ENCODE measurements around the gene MRPL53.

Gene MRPL53

DNA sequence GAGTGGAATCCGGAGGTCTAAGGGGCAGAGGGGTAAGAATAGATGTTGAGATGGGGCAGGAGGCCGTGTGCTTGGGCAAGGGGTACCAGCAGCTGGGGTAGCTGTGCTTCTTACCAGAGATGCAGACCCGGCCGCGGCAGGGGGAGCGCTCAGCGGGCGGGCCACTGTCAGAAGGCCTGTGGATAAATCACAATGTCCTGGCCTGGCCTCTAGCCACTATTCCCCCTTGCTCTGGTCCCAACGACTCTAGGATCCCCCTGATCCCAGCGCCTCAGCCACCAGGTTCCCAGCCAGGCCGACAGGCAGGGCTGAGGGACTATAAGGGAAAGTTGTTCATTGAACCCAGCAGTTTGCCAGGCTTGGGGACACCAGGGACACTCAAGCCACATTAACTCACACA is 42.0 kb downstream of the MRPL53 start:
- H3K4me3 ChIP-seq (ENCODE audit: low read depth, low read length): no peak overlapping the region
- TF ChIP-seq, protein P1, sequence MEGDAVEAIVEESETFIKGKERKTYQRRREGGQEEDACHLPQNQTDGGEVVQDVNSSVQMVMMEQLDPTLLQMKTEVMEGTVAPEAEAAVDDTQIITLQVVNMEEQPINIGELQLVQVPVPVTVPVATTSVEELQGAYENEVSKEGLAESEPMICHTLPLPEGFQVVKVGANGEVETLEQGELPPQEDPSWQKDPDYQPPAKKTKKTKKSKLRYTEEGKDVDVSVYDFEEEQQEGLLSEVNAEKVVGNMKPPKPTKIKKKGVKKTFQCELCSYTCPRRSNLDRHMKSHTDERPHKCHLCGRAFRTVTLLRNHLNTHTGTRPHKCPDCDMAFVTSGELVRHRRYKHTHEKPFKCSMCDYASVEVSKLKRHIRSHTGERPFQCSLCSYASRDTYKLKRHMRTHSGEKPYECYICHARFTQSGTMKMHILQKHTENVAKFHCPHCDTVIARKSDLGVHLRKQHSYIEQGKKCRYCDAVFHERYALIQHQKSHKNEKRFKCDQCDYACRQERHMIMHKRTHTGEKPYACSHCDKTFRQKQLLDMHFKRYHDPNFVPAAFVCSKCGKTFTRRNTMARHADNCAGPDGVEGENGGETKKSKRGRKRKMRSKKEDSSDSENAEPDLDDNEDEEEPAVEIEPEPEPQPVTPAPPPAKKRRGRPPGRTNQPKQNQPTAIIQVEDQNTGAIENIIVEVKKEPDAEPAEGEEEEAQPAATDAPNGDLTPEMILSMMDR (IDR thresholded peaks at IDR 0.05; ENCODE audit: borderline replicate concordance, insufficient read depth, low read depth, low read length): no peak

DNA sequence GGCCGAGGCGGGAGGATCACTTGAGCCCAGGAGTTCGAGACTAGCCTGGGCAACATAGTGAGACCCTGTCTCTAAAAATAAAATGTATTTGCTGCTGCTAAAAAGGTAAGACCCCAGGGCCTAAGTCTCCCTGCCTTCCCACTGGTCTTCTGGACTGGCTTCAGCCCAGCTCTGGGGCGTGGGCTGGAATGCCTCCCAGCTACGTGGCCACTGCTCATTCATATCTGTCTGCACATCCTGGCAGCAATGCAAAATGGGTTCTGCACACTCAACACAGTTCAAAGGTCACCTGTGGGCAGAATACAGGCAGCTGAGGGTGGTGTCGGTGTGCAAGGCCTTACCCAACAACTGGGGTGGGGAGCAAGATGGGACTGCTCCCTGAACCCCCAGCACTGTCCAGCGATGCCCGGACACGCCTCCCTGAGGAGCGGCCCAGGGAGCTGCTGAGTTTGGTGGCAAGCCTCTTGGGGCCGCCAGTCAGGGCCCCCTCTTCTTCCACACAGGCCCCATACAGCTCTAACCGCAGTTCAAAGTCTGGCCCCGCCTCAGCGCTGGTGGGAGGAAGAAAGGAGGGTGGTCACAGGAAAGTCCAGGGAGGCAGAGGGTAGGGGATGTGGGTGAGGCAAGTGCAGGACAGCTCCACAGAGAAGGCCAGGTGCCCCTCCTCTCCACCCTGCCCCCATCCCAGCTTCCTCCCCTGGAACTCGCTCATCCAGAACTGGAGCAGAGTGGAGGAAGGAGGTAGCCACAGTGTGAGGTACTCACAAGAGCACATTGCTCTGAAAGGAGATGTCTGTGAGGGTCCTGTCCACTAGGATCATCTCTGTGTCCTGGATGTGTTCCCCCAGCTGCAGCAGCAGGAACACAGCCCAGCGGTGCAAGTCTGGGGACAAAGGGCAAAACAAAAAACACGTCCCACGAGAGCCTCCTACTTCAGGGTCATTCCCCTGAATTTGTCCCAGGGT is 42.7 kb downstream of the MRPL53 start:
- H3K4me3 ChIP-seq (ENCODE audit: low read depth, low read length): no peak overlapping the region

DNA sequence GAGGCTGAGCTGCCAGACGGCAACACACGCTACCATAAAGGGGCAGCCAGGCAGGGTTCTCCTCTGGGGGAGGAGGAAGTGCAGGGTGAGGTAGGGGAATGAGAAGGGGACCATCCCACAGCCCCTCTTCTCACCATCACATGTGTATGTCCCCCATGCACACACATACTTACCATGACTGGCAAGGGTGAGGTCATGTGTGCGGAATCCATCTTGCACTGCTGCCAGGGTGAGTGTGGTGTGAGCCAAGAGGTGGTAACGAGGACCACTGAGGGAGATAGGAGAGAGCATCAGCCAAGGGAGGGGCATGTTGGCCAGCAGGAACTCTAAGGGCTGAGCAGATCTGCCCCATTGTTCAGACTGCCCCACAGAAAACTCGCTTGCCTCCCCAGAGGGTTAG is 43.8 kb downstream of the MRPL53 start:
- H3K4me3 ChIP-seq (ENCODE audit: low read depth, low read length): no peak overlapping the region
- TF ChIP-seq, protein P1 (IDR thresholded peaks at IDR 0.05; ENCODE audit: borderline replicate concordance, insufficient read depth, low read depth, low read length): no peak

More for the DNA sequence above, 42.7 kb downstream of the MRPL53 start:
- TF ChIP-seq, protein P1 (IDR thresholded peaks at IDR 0.05; ENCODE audit: borderline replicate concordance, insufficient read depth, low read depth, low read length): no peak

DNA sequence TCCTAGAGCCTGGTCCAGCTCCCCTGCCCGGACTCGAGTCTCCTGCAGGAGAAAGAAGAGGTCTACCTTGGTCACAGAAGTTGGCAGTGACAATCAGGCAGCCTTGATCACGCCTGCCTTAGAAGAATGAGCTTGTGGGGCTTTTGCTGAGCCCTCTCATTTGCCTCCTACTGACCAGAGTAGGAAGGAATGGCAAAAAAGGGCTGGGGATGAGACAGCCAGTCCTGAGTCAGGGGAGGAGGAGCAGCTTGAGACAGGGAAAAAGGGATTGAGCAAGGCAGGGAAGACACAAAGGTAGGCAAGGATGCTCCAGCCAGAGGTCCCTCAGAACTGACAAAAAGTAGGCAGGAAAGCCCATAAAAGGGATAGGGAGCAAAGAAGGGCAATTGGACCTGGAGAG is 44.9 kb downstream of the MRPL53 start:
- TF ChIP-seq, protein P1 (IDR thresholded peaks at IDR 0.05; ENCODE audit: borderline replicate concordance, insufficient read depth, low read depth, low read length): no peak

DNA sequence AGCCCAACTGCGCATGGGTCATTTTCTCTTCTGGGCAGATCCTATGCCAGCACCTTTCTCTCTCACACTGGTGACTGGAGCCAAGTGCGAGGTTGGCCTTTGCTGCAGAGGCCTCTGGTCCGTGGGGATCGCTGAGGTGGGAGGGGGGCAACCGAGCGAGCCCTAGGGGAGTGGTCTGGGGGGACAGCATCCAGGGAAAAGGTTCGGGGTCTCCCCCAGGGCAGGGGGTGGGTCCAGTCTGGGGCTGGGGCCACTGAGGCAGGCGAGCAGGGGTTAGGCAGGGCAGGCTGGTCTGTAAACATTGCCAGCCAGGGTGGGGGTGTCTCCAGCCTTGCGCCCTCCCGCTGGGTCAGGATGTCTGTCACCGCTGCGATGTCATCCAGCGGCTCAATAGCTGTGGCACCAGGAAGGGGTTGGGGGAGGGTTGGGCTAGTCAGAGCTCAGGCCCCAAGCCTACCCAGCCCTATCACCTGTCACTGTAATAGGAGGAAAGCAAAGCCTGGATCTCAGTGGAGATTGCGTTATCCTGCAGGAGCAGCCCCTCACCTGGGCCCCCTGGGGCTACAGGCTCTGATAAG is 46.2 kb downstream of the MRPL53 start:
- H3K4me3 ChIP-seq (ENCODE audit: low read depth, low read length): no peak overlapping the region
- TF ChIP-seq, protein P1 (IDR thresholded peaks at IDR 0.05; ENCODE audit: borderline replicate concordance, insufficient read depth, low read depth, low read length): no peak

More for the DNA sequence above, 44.9 kb downstream of the MRPL53 start:
- no peak overlapping the region for H3K4me3 ChIP-seq (ENCODE audit: low read depth, low read length)

DNA sequence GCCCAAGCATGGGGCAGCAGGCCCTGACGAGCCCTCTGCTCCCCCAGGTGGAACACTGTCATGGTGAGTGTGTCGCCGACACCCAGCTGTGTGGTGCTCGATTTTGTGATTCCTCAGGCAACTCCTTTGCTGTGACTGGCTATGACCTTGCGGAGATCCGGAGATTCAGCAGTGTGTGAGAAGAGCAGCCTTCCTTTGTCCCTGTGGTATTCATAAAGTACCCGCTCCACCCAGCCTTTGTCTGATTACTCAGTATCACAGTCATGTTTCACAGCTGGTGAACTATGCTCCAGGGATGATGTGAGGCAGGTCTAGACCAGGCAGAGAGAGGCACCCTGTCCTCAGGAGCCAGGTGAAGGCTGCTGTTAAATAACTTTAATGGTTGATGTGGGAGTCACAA is 47.0 kb downstream of the MRPL53 start:
- no peak overlapping the region for H3K4me3 ChIP-seq (ENCODE audit: low read depth, low read length)
- TF ChIP-seq, protein P1 (IDR thresholded peaks at IDR 0.05; ENCODE audit: borderline replicate concordance, insufficient read depth, low read depth, low read length): no peak
